Measurements from ENCODE around the gene GALNT15. TPM values are rescaled to one million over a fixed set of nuclear protein-coding genes. Genes with fewer than 3 reads are reported as not detected.

Gene GALNT15
- total and polyA plus RNA-seq, 2 donors (not counting 1 experiment from before 2014, with no cell fraction given) = not detected

GRCh38 chr3:16258866-16259265 is 84.4 kb downstream of the GALNT15 start:
- H3K4me1 Mint-ChIP-seq = peaks cover under 1% of the 10 kb centered on the region
- no peak overlapping the region for H3K27ac Mint-ChIP-seq
- ATAC-seq (ENCODE audit: low read depth) = no peak
- no peak for TF ChIP-seq EZH2 (IDR thresholded peaks at IDR 0.05; ENCODE audit: borderline replicate concordance, insufficient read depth, low read depth, low read length, poor library complexity, severe bottlenecking)
- DNase-seq = no peak
- H3K9me3 Mint-ChIP-seq (ENCODE audit: insufficient read depth) = no peaks in the 10 kb centered on the region
- no peak overlapping the region for H3K4me3 Mint-ChIP-seq
- Histone ChIP-seq H3K4me3 (ENCODE audit: control extremely low read depth in 1 of 5, extremely low read depth in 1 of 5, insufficient read depth in 1 of 5, low read depth in 2 of 5, low read length in 4 of 5) (no peak overlapping the region), H3K36me3 (replicated peaks in 1 of 2; ENCODE audit: control extremely low read depth in 1 of 2, control insufficient read depth in 1 of 2, extremely low read depth in 1 of 2, insufficient read depth in 2 of 2, low read length in 1 of 2) (peaks cover 8 to 20% of the 10 kb centered on the region in 2 experiments), H2AFZ (ENCODE audit: insufficient read depth, low read depth, low read length, poor library complexity, severe bottlenecking) (no peak overlapping the region), H3K9me3 (ENCODE audit: control extremely low read depth in 1 of 3, control insufficient read depth in 2 of 3, insufficient read depth in 1 of 3, low read length in 2 of 3) (no peaks in the 10 kb centered on the region), H3K27ac (ENCODE audit: low read length in 2 of 2) (no peak overlapping the region), H3K9ac (ENCODE audit: low read length) (no peak overlapping the region), H3K79me2 (ENCODE audit: control insufficient read depth, insufficient read depth, low read length) (peaks cover 15% of the 10 kb centered on the region), H3K4me2 (replicated peaks; ENCODE audit: low read depth, low read length, poor library complexity, severe bottlenecking) (no peak overlapping the region), H3K27me3 (replicated peaks in 1 of 4; ENCODE audit: control extremely low read depth in 1 of 4, control insufficient read depth in 3 of 4, insufficient read depth in 4 of 4, low read length in 3 of 4) (no peaks in the 10 kb centered on the region), H3K4me1 (ENCODE audit: control insufficient read depth in 2 of 2, insufficient read depth in 2 of 2, low read length in 2 of 2) (peaks cover under 1 to 1% of the 10 kb centered on the region in 2 donors), H4K20me1 (ENCODE audit: control insufficient read depth, insufficient read depth, low read length, poor library complexity, severe bottlenecking) (no peaks in the 10 kb centered on the region)
- CTCF ChIA-PET = interaction anchor here (1.2 to 3.5 kb wide), 2 partner anchors 10 to 11 kb away, joined by 4 to 13 read pairs; no protein-coding TSS in a partner anchor
- WGBS (ENCODE audit: insufficient coverage) = 100% methylated on average over 1 of the region's 1 CpG
- POLR2A ChIA-PET = no interaction called here
- intact Hi-C loops (cut with micrococcal nuclease) = no loop called here
- H3K27me3 Mint-ChIP-seq = peaks cover 3% of the 10 kb centered on the region

GRCh38 chr3:16260046-16260445 is 85.6 kb downstream of the GALNT15 start:
- Histone ChIP-seq H3K79me2 (ENCODE audit: control insufficient read depth, insufficient read depth, low read length) (peaks cover 20% of the 10 kb centered on the region), H4K20me1 (ENCODE audit: control insufficient read depth, insufficient read depth, low read length, poor library complexity, severe bottlenecking) (no peaks in the 10 kb centered on the region), H2AFZ (ENCODE audit: insufficient read depth, low read depth, low read length, poor library complexity, severe bottlenecking) (no peak overlapping the region), H3K9ac (ENCODE audit: low read length) (no peak overlapping the region), H3K4me3 (ENCODE audit: control extremely low read depth in 1 of 5, extremely low read depth in 1 of 5, insufficient read depth in 1 of 5, low read depth in 2 of 5, low read length in 4 of 5) (no peak overlapping the region), H3K27me3 (replicated peaks in 1 of 4; ENCODE audit: control extremely low read depth in 1 of 4, control insufficient read depth in 3 of 4, insufficient read depth in 4 of 4, low read length in 3 of 4) (no peaks in the 10 kb centered on the region), H3K27ac (ENCODE audit: low read length in 2 of 2) (no peak overlapping the region), H3K4me2 (replicated peaks; ENCODE audit: low read depth, low read length, poor library complexity, severe bottlenecking) (no peak overlapping the region), H3K9me3 (ENCODE audit: control extremely low read depth in 1 of 3, control insufficient read depth in 2 of 3, insufficient read depth in 1 of 3, low read length in 2 of 3) (no peaks in the 10 kb centered on the region), H3K36me3 (replicated peaks in 1 of 2; ENCODE audit: control extremely low read depth in 1 of 2, control insufficient read depth in 1 of 2, extremely low read depth in 1 of 2, insufficient read depth in 2 of 2, low read length in 1 of 2) (peaks cover 8 to 20% of the 10 kb centered on the region in 2 experiments), H3K4me1 (ENCODE audit: control insufficient read depth in 2 of 2, insufficient read depth in 2 of 2, low read length in 2 of 2) (peaks cover 5 to 6% of the 10 kb centered on the region in 2 donors)
- ChIA-PET POLR2A (no interaction called here), CTCF (interaction anchor here (3.5 kb wide), 1 partner anchor 12 kb away, joined by 13 read pairs; no protein-coding TSS in a partner anchor)
- Mint-ChIP-seq H3K4me3 (no peak overlapping the region), H3K4me1 (peaks cover 8% of the 10 kb centered on the region), H3K27me3 (no peaks in the 10 kb centered on the region), H3K9me3 (ENCODE audit: insufficient read depth) (no peaks in the 10 kb centered on the region), H3K27ac (no peak overlapping the region)
- intact Hi-C loops (cut with micrococcal nuclease) = loop anchor here (10.0 kb wide), 1 partner anchor 835 kb away; the partner anchor contains the start of genes EAF1 and METTL6
- no peak for ATAC-seq (ENCODE audit: low read depth)
- no peak for DNase-seq
- no peak for TF ChIP-seq EZH2 (IDR thresholded peaks at IDR 0.05; ENCODE audit: borderline replicate concordance, insufficient read depth, low read depth, low read length, poor library complexity, severe bottlenecking)
- TF ChIP-seq CTCF (IDR thresholded peaks at IDR 0.05) = no peak
- WGBS (ENCODE audit: insufficient coverage) = no CpG with 5 or more reads among the region's 1 CpG

All from B cell (primary cell).